HUES6 (cell line): ENCODE measurements around the gene MSI2.

ENCODE experiments used
- H3K27ac ChIP-seq: 2 replicates; pipeline ENCODE4 v1.7.0; 2013; ENCODE audit warnings: low read depth, mild to moderate bottlenecking, low read length, inconsistent platforms
- H3K27me3 ChIP-seq: 2 replicates; pipeline ENCODE4 v1.6.1; 2013; ENCODE audit warnings: low read length; ENCODE audit not compliant: control insufficient read depth, insufficient read depth
- H3K36me3 ChIP-seq: 2 replicates; pipeline ENCODE4 v1.6.1; 2013; ENCODE audit warnings: low read length; ENCODE audit not compliant: control insufficient read depth, insufficient read depth
- H3K4me1 ChIP-seq: 2 replicates; pipeline ENCODE4 v1.6.1; 2013; ENCODE audit warnings: low read length; ENCODE audit not compliant: control insufficient read depth, insufficient read depth
- H3K4me3 ChIP-seq: 2 replicates; pipeline ENCODE4 v1.5.1; 2013; ENCODE audit warnings: low read depth, low read length
- H3K9ac ChIP-seq: one replicate; pipeline ENCODE4 v1.6.1; 2013; ENCODE audit warnings: mild to moderate bottlenecking, low read length
- H3K9me3 ChIP-seq: 2 replicates; pipeline ENCODE4 v1.6.1; 2013; ENCODE audit warnings: low read depth, low read length; ENCODE audit not compliant: control insufficient read depth, insufficient read depth

The MSI2 gene

GRCh38 chr17:57522042-57523005 is 266.0 kb downstream of the MSI2 start:
- Histone ChIP-seq H3K4me1 (peaks cover 58% of the 10 kb centered on the region), H3K9me3 (no peaks in the 10 kb centered on the region), H3K27ac (no peak overlapping the region), H3K36me3 (no peaks in the 10 kb centered on the region), H3K4me3 (no peak overlapping the region), H3K27me3 (no peaks in the 10 kb centered on the region), H3K9ac (no peak overlapping the region)

DNA sequence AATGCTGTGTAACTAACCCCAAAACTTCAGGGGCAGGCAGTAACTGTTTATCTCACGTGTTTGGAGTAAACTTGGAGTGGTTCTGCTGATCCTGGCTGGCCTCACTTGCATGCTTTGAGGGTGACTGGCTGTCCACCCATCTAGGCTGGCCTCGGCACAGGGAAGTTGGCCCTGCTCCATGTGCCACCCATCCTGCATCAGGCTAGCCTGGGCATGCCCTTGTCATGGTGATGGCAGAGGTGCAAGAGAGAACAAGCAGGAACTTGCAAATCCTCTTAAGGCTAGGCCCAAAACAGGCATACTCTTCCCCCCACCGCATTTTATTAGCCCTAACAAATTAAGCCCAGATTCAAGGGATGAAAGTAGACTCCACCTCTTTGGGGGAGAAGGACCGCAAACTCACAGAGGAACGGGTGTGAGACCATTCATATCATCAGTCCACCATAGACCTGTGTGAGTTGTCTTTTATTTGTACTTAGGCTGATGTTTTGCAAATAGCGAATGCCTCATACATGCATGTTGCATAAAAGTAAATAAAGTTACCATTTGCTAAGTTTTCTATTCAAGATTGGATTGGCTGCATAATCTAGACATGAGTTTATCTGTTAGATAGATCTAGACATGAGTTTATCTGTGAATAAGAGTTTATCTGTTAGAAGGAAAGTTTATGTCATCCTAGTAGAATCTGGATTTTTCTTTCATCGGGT is 267.8 kb downstream of the MSI2 start:
- no peak overlapping the region for H3K4me3 ChIP-seq
- peaks cover 56% of the 10 kb centered on the region for H3K4me1 ChIP-seq
- no peaks in the 10 kb centered on the region for H3K36me3 ChIP-seq
- H3K27me3 ChIP-seq = no peaks in the 10 kb centered on the region
- no peak overlapping the region for H3K9ac ChIP-seq
- 0 out of 2 replicates have a peak overlapping the region, but pooled peaks have one; percentile 1 for H3K27ac ChIP-seq
- H3K9me3 ChIP-seq = no peaks in the 10 kb centered on the region

GRCh38 chr17:57524839-57525568 is 268.7 kb downstream of the MSI2 start:
- H3K27ac ChIP-seq = no peak overlapping the region
- H3K9ac ChIP-seq = no peak overlapping the region
- peaks cover 59% of the 10 kb centered on the region for H3K4me1 ChIP-seq
- no peaks in the 10 kb centered on the region for H3K36me3 ChIP-seq
- no peak overlapping the region for H3K4me3 ChIP-seq
- H3K9me3 ChIP-seq = no peaks in the 10 kb centered on the region
- H3K27me3 ChIP-seq = no peaks in the 10 kb centered on the region

GRCh38 chr17:57527221-57528057 is 271.1 kb downstream of the MSI2 start:
- H3K4me1 ChIP-seq = peaks cover 63% of the 10 kb centered on the region
- no peak overlapping the region for H3K9ac ChIP-seq
- H3K27ac ChIP-seq = no peak overlapping the region
- no peak overlapping the region for H3K4me3 ChIP-seq
- H3K27me3 ChIP-seq = no peaks in the 10 kb centered on the region
- H3K9me3 ChIP-seq = no peaks in the 10 kb centered on the region
- H3K36me3 ChIP-seq = no peaks in the 10 kb centered on the region

GRCh38 chr17:57528058-57528451 is 271.7 kb downstream of the MSI2 start:
- Histone ChIP-seq H3K27ac (no peak overlapping the region), H3K9me3 (no peaks in the 10 kb centered on the region), H3K4me1 (peaks cover 63% of the 10 kb centered on the region), H3K9ac (no peak overlapping the region), H3K4me3 (no peak overlapping the region), H3K36me3 (no peaks in the 10 kb centered on the region), H3K27me3 (no peaks in the 10 kb centered on the region)

DNA sequence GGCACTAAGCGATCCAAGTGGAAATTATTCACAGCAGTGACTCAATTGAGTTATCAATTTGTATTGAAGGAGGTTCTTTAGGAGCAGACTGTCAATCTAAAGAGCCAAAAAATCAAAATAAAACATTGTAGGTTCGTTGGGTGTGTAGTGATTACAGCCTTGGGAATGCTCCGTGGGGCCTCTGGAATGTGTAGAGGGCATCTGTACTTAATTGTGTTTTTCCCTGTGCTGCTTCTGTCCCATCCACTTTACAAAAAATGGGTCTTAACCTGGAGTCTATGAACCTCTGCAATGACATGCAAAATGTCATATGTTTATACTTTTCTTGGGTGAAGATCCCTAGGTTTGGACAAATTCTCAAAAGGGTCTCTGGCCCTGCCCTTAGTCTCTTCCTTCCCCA is 273.7 kb downstream of the MSI2 start:
- Histone ChIP-seq H3K9ac (no peak overlapping the region), H3K4me1 (peaks cover 52% of the 10 kb centered on the region), H3K27me3 (no peaks in the 10 kb centered on the region), H3K9me3 (no peaks in the 10 kb centered on the region), H3K4me3 (no peak overlapping the region), H3K27ac (peak overlapping the region; percentile 11; the same call in 1 of the 2 replicates), H3K36me3 (no peaks in the 10 kb centered on the region)

DNA sequence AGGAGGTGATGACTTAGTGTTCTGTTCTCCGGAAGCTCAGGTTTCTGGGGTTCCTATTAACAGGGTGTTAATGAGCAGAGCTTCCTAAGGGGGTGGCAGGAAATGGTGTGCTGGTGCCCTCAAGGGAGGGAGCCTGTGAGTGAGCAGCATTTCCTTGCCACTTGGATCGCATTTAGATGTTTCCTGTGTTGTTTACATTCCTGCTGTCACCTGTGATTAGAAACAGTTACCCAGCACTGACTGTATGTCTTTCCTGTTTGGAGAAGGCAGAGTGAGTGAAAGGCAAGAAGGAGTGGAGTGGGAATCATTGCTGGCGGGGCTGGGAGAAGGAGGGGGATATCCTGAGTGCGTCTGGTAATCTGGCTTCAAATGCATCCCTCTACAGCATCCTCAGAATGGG is 274.2 kb downstream of the MSI2 start:
- Histone ChIP-seq H3K9ac (no peak overlapping the region), H3K9me3 (no peaks in the 10 kb centered on the region), H3K4me1 (peaks cover 53% of the 10 kb centered on the region), H3K36me3 (no peaks in the 10 kb centered on the region), H3K27me3 (no peaks in the 10 kb centered on the region), H3K27ac (peak overlapping the region; percentile 11; the same call in 1 of the 2 replicates), H3K4me3 (no peak overlapping the region)

DNA sequence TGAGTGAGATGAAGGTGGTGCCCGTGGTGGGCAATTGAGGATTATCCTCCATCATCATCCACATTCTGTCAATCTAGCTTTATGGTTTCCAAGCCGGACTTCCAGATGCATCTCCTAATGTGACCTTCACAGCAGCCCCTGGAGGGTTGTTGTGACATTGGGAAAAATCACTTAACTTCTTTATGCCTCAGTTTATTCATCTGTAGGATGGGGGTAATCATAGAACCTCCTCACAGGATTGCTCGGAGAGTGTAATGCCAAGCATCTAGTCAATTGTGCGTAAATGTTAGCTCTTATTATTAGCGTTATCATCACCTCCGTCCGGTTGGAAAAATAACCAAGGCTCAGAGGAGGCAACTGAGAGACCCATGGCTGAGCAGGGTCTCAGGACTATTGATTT is 274.8 kb downstream of the MSI2 start:
- Histone ChIP-seq H3K4me1 (peaks cover 52% of the 10 kb centered on the region), H3K4me3 (no peak overlapping the region), H3K27ac (no peak overlapping the region), H3K9me3 (no peaks in the 10 kb centered on the region), H3K36me3 (no peaks in the 10 kb centered on the region), H3K27me3 (no peaks in the 10 kb centered on the region), H3K9ac (no peak overlapping the region)

DNA sequence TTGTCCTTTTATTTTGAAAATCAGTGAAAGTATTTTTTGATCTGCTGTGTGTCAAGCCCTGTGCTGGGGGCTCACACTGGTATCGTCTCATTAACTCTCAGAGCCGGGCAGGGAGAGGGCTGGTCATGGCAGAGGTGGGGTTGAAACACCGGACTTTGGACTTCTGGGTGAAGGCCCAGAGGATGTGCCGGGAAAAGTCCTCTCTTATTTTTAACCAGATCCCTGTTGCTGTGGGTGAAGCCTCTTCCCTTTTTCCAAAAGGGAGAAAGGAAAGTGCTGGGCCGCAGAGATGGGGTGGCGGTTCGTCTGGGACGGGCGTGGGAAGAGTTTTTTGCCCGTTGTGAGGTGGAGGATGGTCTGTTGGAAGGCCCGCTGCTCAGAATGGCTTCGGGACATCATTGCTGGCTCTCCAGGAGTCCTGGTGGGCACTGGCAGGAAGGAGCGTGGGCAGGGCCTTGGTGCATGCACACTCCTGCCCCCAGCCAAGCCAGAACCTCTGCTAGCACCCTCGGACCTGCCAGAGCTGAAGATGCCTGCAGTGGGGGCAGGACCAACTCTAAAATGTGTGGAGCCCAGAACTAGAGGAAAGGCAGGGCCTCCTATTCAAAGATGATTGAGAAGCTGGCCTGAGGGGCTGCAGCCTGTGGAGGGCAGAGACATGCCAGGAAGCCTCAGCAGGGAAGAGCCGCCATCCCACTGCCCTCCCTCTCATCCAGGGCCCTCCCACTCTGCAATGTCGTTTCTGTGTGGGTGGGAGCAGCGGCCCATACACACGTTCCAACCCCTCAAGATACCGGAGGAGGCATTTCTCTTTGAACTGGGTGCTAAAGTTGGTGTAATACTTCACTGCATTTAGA is 275.6 kb downstream of the MSI2 start:
- H3K36me3 ChIP-seq = no peaks in the 10 kb centered on the region
- no peaks in the 10 kb centered on the region for H3K27me3 ChIP-seq
- peaks cover 46% of the 10 kb centered on the region for H3K4me1 ChIP-seq
- H3K9ac ChIP-seq = no peak overlapping the region
- H3K27ac ChIP-seq = no peak overlapping the region
- H3K4me3 ChIP-seq = no peak overlapping the region
- H3K9me3 ChIP-seq = no peaks in the 10 kb centered on the region
